ENCODE results near the gene FAM193B. TPM values are rescaled to one million over a fixed set of nuclear protein-coding genes. Genes with fewer than 3 reads are reported as not detected.

FAM193B gene
- total and polyA plus RNA-seq, 2 of the 13 experiments (the other 11 are each of a cell fraction or from before 2014, with no cell fraction given): 21.2 to 40.9 TPM

DNA sequence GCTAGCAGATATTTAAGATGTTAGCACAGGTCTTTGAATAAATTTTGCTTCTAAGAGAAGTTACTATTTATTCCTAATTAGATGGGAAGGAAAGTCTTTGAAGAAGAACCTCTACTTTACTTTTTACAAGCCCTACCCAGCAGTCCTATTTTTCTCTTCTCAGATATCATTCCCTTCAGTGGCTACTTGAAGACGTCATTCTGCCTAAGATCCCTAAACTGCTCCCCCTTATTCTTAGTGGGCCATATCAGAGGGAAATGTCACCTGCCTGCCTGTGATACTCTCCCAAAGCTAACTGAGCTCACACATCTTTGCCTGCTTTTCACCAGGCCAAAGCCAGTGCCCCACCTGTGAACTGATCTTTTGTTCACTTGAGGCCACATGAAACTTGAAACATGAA, 21.1 kb upstream of the FAM193B start:
- no peak for FAIRE-seq
- Histone ChIP-seq H3K4me2 (ENCODE audit: low read depth, low read length) (no peak overlapping the region), H3K27ac (ENCODE audit: extremely low read length, insufficient read depth, low read length) (no peak overlapping the region), H4K20me1 (ENCODE audit: insufficient read depth, low read length) (no peaks in the 10 kb centered on the region), H3K4me3 (replicated peaks in 1 of 3; ENCODE audit: insufficient read depth in 1 of 3, low read depth in 2 of 3, low read length in 3 of 3) (no peak overlapping the region), H3K36me3 (replicated peaks in 1 of 2; ENCODE audit: control insufficient read depth in 1 of 2, insufficient read depth in 2 of 2, low read length in 2 of 2) (no peaks in the 10 kb centered on the region), H3K27me3 (ENCODE audit: control insufficient read depth in 1 of 2, insufficient read depth in 2 of 2, low read length in 2 of 2) (no peaks in the 10 kb centered on the region; a peak in 1 of 5 replicates), H3K9me3 (ENCODE audit: low read length) (no peaks in the 10 kb centered on the region), H3K4me1 (ENCODE audit: insufficient read depth, low read length) (no peaks in the 10 kb centered on the region), H3K79me2 (ENCODE audit: insufficient read depth, low read length) (no peaks in the 10 kb centered on the region), H3K9ac (ENCODE audit: insufficient read depth, low read depth, low read length) (no peak overlapping the region), H2AFZ (ENCODE audit: low read length) (no peak overlapping the region)
- no peak for ATAC-seq
- in situ Hi-C loops (cut with HindIII; ENCODE audit: extremely low pct_ligation_motif_present, low pct_unique_long_range_greater_than_20kb): no loop called here
- no peak for DNase-seq (ENCODE audit: low spot score)
- intact Hi-C loops (cut with micrococcal nuclease; ENCODE audit: unreplicated experiment): no loop called here
- BruUV-seq (replicated peaks): no TSS peak
- WGBS (ENCODE audit: low lambda C conversion rate): 5% methylated on average over 1 of the region's 1 CpG
- ChIA-PET CTCF (ENCODE audit: low intra/inter-chr PET ratio, low total read pairs) (no interaction called here), POLR2A (no interaction called here)
- TF ChIP-seq, protein P1, sequence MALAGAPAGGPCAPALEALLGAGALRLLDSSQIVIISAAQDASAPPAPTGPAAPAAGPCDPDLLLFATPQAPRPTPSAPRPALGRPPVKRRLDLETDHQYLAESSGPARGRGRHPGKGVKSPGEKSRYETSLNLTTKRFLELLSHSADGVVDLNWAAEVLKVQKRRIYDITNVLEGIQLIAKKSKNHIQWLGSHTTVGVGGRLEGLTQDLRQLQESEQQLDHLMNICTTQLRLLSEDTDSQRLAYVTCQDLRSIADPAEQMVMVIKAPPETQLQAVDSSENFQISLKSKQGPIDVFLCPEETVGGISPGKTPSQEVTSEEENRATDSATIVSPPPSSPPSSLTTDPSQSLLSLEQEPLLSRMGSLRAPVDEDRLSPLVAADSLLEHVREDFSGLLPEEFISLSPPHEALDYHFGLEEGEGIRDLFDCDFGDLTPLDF (CRISPR knock-in tag; IDR thresholded peaks at IDR 0.05): no peak
- TF ChIP-seq ZZZ3 (CRISPR knock-in tag; IDR thresholded peaks at IDR 0.05; ENCODE audit: borderline replicate concordance): no peak
- TF ChIP-seq LCORL (IDR thresholded peaks at IDR 0.05): no peak
- TF ChIP-seq LCORL (CRISPR knock-in tag; IDR thresholded peaks at IDR 0.05): no peak
- TF ChIP-seq, protein P2, sequence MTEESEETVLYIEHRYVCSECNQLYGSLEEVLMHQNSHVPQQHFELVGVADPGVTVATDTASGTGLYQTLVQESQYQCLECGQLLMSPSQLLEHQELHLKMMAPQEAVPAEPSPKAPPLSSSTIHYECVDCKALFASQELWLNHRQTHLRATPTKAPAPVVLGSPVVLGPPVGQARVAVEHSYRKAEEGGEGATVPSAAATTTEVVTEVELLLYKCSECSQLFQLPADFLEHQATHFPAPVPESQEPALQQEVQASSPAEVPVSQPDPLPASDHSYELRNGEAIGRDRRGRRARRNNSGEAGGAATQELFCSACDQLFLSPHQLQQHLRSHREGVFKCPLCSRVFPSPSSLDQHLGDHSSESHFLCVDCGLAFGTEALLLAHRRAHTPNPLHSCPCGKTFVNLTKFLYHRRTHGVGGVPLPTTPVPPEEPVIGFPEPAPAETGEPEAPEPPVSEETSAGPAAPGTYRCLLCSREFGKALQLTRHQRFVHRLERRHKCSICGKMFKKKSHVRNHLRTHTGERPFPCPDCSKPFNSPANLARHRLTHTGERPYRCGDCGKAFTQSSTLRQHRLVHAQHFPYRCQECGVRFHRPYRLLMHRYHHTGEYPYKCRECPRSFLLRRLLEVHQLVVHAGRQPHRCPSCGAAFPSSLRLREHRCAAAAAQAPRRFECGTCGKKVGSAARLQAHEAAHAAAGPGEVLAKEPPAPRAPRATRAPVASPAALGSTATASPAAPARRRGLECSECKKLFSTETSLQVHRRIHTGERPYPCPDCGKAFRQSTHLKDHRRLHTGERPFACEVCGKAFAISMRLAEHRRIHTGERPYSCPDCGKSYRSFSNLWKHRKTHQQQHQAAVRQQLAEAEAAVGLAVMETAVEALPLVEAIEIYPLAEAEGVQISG (CRISPR knock-in tag; IDR thresholded peaks at IDR 0.05): no peak
